Superior temporal gyrus (tissue), 1 donor: ENCODE data around the gene ARHGEF9.
"Not testable (repeated sequence)": the region's sequence is repeated elsewhere in the genome, so short reads cannot be mapped to it uniquely, and the experiment has no call there.

Experiments
- DNase-seq: peaks from one replicate; pipeline ENCODE4 v3.0.0-alpha.2; 2016; ENCODE audit errors: extremely low spot score

Gene ARHGEF9

GRCh38 chrX:63784902-63785707 lies at the start of gene ARHGEF9:
TSS of gene ARHGEF9 (minus strand) at chrX:63785214. CDS start at chrX:63785145, 69 bp downstream.
- DNase-seq: peak; percentile 11

GRCh38 chrX:63825446-63825845 lies 40.4 kb upstream of the ARHGEF9 start:
- DNase-seq: not testable (repeated sequence)

GRCh38 chrX:63818156-63818555 lies 33.1 kb upstream of the ARHGEF9 start:
- DNase-seq: no peak

GRCh38 chrX:63817696-63818095 lies 32.7 kb upstream of the ARHGEF9 start:
- DNase-seq: no peak

GRCh38 chrX:63812823-63813222 lies 27.8 kb upstream of the ARHGEF9 start:
- DNase-seq: no peak

- DNase-seq: no peak
These were observed 25.7 kb upstream of the ARHGEF9 start for GRCh38 chrX:63810746-63811145.

- DNase-seq: no peak
These were observed 24.2 kb upstream of the ARHGEF9 start for GRCh38 chrX:63809173-63809572.

- not testable (repeated sequence) for DNase-seq
These were observed 10.4 kb upstream of the ARHGEF9 start for GRCh38 chrX:63795406-63795805.

- DNase-seq: no peak
These were observed 660 bp upstream of the ARHGEF9 start for GRCh38 chrX:63785708-63786040.

- no peak for DNase-seq
These were observed 590 bp downstream of the ARHGEF9 start for GRCh38 chrX:63784346-63784901.

- DNase-seq: no peak
These were observed 2.5 kb downstream of the ARHGEF9 start for GRCh38 chrX:63782515-63782914.

GRCh38 chrX:63768760-63769159 lies 16.3 kb downstream of the ARHGEF9 start:
- DNase-seq: no peak

- no peak for DNase-seq
These were observed 19.3 kb downstream of the ARHGEF9 start for GRCh38 chrX:63765712-63766111.

GRCh38 chrX:63764946-63765345 lies 20.1 kb downstream of the ARHGEF9 start:
- no peak for DNase-seq

GRCh38 chrX:63761639-63762038 lies 23.4 kb downstream of the ARHGEF9 start:
- no peak for DNase-seq

- no peak for DNase-seq
These were observed 27.0 kb downstream of the ARHGEF9 start for GRCh38 chrX:63758011-63758410.

- DNase-seq: no peak
These were observed 29.1 kb downstream of the ARHGEF9 start for GRCh38 chrX:63755892-63756291.

- DNase-seq: peak; percentile 90
These were observed 30.0 kb downstream of the ARHGEF9 start for GRCh38 chrX:63754860-63755579.

- DNase-seq: peak; percentile 37
These were observed 30.7 kb downstream of the ARHGEF9 start for GRCh38 chrX:63754136-63754859.

- peak; percentile 19 for DNase-seq
These were observed 33.5 kb downstream of the ARHGEF9 start for GRCh38 chrX:63751481-63751880.

GRCh38 chrX:63750811-63751210 lies 34.2 kb downstream of the ARHGEF9 start:
- no peak for DNase-seq

- no peak for DNase-seq
These were observed 37.7 kb downstream of the ARHGEF9 start for GRCh38 chrX:63747331-63747730.
